ENCODE measurements around the gene HHIPL1. TPM values are rescaled to one million over a fixed set of nuclear protein-coding genes. Genes with fewer than 3 reads are reported as not detected.
A peak's percentile ranks its signal among the peaks of the same experiment; 100 is the strongest.

The HHIPL1 gene
- total and polyA plus RNA-seq, 2 experiments from 2014 or later = 0.83 to 1.4 TPM

DNA sequence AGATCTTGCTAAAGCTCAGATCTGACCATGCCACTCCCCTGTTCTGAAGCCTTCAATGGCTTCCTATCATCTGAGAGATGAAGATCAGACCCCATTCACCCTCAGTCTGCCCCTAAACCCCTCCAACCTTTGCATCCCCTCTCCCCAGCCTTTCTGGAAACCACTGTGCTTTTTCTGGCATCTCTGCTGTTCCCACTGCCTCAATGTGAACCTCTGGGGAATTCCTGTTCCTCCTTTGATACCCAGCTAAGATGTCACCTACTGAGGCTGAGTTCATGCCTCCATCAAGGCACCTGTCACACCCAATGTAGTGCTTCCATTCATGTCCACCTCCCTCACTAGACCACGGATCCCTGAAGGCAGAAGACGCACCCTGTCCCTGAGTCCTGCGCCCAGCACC, 58.5 kb downstream of the HHIPL1 start:
- DNase-seq (ENCODE audit: low spot score) = no peak
- 94% methylated on average over 3 of the region's 3 CpGs for WGBS (ENCODE audit: low lambda C conversion rate, missing lambda C conversion rate)
- TF ChIP-seq EZH2 (IDR thresholded peaks at IDR 0.05; ENCODE audit: borderline replicate concordance) = no peak
- no peak for TF ChIP-seq EZH2phosphoT487 (IDR thresholded peaks at IDR 0.05; ENCODE audit: low read depth, severe bottlenecking, unreplicated experiment)
- TF ChIP-seq, protein P1, sequence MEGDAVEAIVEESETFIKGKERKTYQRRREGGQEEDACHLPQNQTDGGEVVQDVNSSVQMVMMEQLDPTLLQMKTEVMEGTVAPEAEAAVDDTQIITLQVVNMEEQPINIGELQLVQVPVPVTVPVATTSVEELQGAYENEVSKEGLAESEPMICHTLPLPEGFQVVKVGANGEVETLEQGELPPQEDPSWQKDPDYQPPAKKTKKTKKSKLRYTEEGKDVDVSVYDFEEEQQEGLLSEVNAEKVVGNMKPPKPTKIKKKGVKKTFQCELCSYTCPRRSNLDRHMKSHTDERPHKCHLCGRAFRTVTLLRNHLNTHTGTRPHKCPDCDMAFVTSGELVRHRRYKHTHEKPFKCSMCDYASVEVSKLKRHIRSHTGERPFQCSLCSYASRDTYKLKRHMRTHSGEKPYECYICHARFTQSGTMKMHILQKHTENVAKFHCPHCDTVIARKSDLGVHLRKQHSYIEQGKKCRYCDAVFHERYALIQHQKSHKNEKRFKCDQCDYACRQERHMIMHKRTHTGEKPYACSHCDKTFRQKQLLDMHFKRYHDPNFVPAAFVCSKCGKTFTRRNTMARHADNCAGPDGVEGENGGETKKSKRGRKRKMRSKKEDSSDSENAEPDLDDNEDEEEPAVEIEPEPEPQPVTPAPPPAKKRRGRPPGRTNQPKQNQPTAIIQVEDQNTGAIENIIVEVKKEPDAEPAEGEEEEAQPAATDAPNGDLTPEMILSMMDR (IDR thresholded peaks at IDR 0.05; ENCODE audit: poor library complexity) = no peak

GRCh38 chr14:99704037-99704436, 59.1 kb downstream of the HHIPL1 start:
- 100% methylated on average over 2 of the region's 2 CpGs for WGBS (ENCODE audit: low lambda C conversion rate, missing lambda C conversion rate)
- Histone ChIP-seq H3K79me2 (no peaks in the 10 kb centered on the region), H3K4me2 (no peak overlapping the region), H3K36me3 (replicated peaks; ENCODE audit: insufficient read depth, low read depth) (no peaks in the 10 kb centered on the region), H3K9me3 (ENCODE audit: low read depth) (no peaks in the 10 kb centered on the region), H3K9me2 (replicated peaks; ENCODE audit: insufficient read depth) (no peaks in the 10 kb centered on the region), H3K27ac (no peak overlapping the region), H3K4me1 (ENCODE audit: insufficient read depth) (no peaks in the 10 kb centered on the region), H3K4me3 (no peak overlapping the region), H2AFZ (no peak overlapping the region), H3K27me3 (no peaks in the 10 kb centered on the region), H4K20me1 (ENCODE audit: insufficient read depth, poor library complexity, severe bottlenecking) (no peaks in the 10 kb centered on the region)
- TF ChIP-seq, protein P1 (IDR thresholded peaks at IDR 0.05; ENCODE audit: poor library complexity) = no peak
- TF ChIP-seq EZH2phosphoT487 (IDR thresholded peaks at IDR 0.05; ENCODE audit: low read depth, severe bottlenecking, unreplicated experiment) (no peak), EZH2 (IDR thresholded peaks at IDR 0.05; ENCODE audit: borderline replicate concordance) (no peak)
- no peak for DNase-seq (ENCODE audit: low spot score)

More for the DNA sequence above, 58.5 kb downstream of the HHIPL1 start:
- Histone ChIP-seq H3K36me3 (replicated peaks; ENCODE audit: insufficient read depth, low read depth) (no peaks in the 10 kb centered on the region), H2AFZ (no peak overlapping the region), H3K4me2 (no peak overlapping the region), H3K4me1 (ENCODE audit: insufficient read depth) (no peaks in the 10 kb centered on the region), H3K9me2 (replicated peaks; ENCODE audit: insufficient read depth) (no peaks in the 10 kb centered on the region), H3K9me3 (ENCODE audit: low read depth) (no peaks in the 10 kb centered on the region), H3K27me3 (no peaks in the 10 kb centered on the region), H3K27ac (no peak overlapping the region), H3K4me3 (no peak overlapping the region), H4K20me1 (ENCODE audit: insufficient read depth, poor library complexity, severe bottlenecking) (no peaks in the 10 kb centered on the region), H3K79me2 (no peaks in the 10 kb centered on the region)

DNA sequence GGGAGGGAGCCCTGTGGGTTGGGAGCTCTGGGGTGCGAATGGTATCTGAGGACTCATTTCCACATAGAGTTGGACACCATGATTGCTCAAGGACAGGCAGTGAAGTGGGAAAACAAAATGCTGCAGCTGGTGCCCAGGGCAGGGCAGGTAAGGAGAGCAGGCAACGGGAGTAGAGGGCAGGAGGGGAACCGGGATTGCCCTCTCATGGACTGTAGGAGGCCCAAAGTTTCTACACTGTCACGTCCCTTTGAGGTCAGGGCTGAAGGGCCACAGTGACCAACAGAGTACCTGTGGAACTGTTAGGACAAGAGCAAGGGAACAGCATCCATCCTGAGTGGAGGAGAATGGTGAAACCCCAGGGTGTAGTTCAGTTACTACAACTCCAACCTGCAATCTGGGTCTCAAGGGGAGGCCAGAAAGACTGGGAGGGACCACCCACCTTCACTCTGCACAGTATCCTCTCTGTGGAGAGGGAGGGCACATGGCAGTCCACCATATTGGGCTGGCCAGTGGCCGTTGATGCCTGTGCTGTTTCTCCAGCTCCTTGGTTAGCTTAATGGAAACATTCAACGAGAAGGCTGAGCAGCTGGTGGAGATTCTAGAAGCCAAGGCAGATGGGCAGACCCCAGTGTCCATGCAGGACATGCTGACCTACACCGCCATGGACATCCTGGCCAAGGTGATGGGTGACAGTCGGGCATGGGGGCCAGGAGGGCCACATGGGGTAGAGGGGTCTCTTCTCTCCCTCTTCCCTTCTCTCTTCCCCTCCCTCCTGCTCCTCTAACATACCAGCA, 61.4 kb downstream of the HHIPL1 start:
- 74% methylated on average over 8 of the region's 8 CpGs for WGBS (ENCODE audit: low lambda C conversion rate, missing lambda C conversion rate)
- Histone ChIP-seq H2AFZ (no peak overlapping the region), H3K36me3 (replicated peaks; ENCODE audit: insufficient read depth, low read depth) (no peaks in the 10 kb centered on the region), H3K4me1 (ENCODE audit: insufficient read depth) (no peaks in the 10 kb centered on the region), H3K4me3 (no peak overlapping the region), H3K9me3 (ENCODE audit: low read depth) (no peaks in the 10 kb centered on the region), H4K20me1 (ENCODE audit: insufficient read depth, poor library complexity, severe bottlenecking) (no peaks in the 10 kb centered on the region), H3K27ac (no peak overlapping the region), H3K9me2 (replicated peaks; ENCODE audit: insufficient read depth) (no peaks in the 10 kb centered on the region), H3K27me3 (no peaks in the 10 kb centered on the region), H3K79me2 (no peaks in the 10 kb centered on the region), H3K4me2 (no peak overlapping the region)
- peak; percentile 1 for DNase-seq (ENCODE audit: low spot score)
- no peak for TF ChIP-seq EZH2 (IDR thresholded peaks at IDR 0.05; ENCODE audit: borderline replicate concordance)

DNA sequence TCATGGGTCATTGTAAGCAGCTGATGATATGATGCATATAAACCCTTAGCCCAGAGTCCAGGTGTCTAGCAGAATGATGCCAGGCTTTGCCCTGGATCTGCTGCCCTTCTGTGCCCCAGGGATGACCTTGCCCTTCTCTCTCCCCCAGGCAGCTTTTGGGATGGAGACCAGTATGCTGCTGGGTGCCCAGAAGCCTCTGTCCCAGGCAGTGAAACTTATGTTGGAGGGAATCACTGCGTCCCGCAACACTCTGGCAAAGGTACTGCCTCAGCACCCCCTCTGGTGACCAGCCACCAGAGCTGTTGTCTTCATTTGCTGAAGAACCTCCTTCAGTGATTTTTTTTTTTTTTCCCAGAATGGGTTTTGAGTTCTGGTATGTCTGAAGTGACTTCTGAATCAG, 62.5 kb downstream of the HHIPL1 start:
- no peak for DNase-seq (ENCODE audit: low spot score)
- H3K4me1 ChIP-seq (ENCODE audit: insufficient read depth) = no peaks in the 10 kb centered on the region
- no peaks in the 10 kb centered on the region for H4K20me1 ChIP-seq (ENCODE audit: insufficient read depth, poor library complexity, severe bottlenecking)
- H2AFZ ChIP-seq = no peak overlapping the region
- TF ChIP-seq, protein P1 (IDR thresholded peaks at IDR 0.05; ENCODE audit: poor library complexity) = no peak
- TF ChIP-seq EZH2 (IDR thresholded peaks at IDR 0.05; ENCODE audit: borderline replicate concordance) = no peak
- no peak for TF ChIP-seq EZH2phosphoT487 (IDR thresholded peaks at IDR 0.05; ENCODE audit: low read depth, severe bottlenecking, unreplicated experiment)
- H3K27ac ChIP-seq = no peak overlapping the region
- H3K4me2 ChIP-seq = no peak overlapping the region
- 97% methylated on average over 2 of the region's 2 CpGs for WGBS (ENCODE audit: low lambda C conversion rate, missing lambda C conversion rate)
- no peaks in the 10 kb centered on the region for H3K79me2 ChIP-seq
- H3K9me3 ChIP-seq (ENCODE audit: low read depth) = no peaks in the 10 kb centered on the region
- no peaks in the 10 kb centered on the region for H3K9me2 ChIP-seq (replicated peaks; ENCODE audit: insufficient read depth)
- no peak overlapping the region for H3K4me3 ChIP-seq
- H3K27me3 ChIP-seq = no peaks in the 10 kb centered on the region
- no peaks in the 10 kb centered on the region for H3K36me3 ChIP-seq (replicated peaks; ENCODE audit: insufficient read depth, low read depth)
